ENCODE measurements around the gene TRIM38. TPM values are rescaled to one million over a fixed set of nuclear protein-coding genes. Genes with fewer than 3 reads are reported as not detected.
"Not testable (repeated sequence)": the region's sequence is repeated elsewhere in the genome, so short reads cannot be mapped to it uniquely, and the experiment has no call there.

Gene TRIM38
- polyA plus RNA-seq, 1 donor from 2014 or later: not detected

GRCh38 chr6:25946631-25947030, 16.0 kb upstream of the TRIM38 start:
- Histone ChIP-seq H3K27ac (ENCODE audit: low read length) (no peak overlapping the region), H3K4me2 (ENCODE audit: low read length) (no peak overlapping the region), H3K9me3 (ENCODE audit: low read length) (no peaks in the 10 kb centered on the region), H3K79me2 (replicated peaks; ENCODE audit: insufficient read depth, low read length) (no peaks in the 10 kb centered on the region), H3K9ac (ENCODE audit: low read length) (no peak overlapping the region), H3K4me3 (ENCODE audit: low read length) (no peak overlapping the region), H3K36me3 (ENCODE audit: insufficient read depth, low read length) (no peaks in the 10 kb centered on the region), H3K9me2 (ENCODE audit: insufficient read depth, low read length) (no peaks in the 10 kb centered on the region), H3K27me3 (ENCODE audit: insufficient read depth, low read depth, low read length) (no peaks in the 10 kb centered on the region), H3F3A (ENCODE audit: insufficient read depth, low read length, poor library complexity, severe bottlenecking) (no peaks in the 10 kb centered on the region), H2AFZ (ENCODE audit: low read depth, low read length) (no peak overlapping the region), H4K20me1 (ENCODE audit: insufficient read depth) (no peaks in the 10 kb centered on the region)
- TF ChIP-seq RAD21 (conservative IDR thresholded peaks at IDR 0.05): no peak
- no peak for TF ChIP-seq POLR2AphosphoS5 (IDR thresholded peaks at IDR 0.05)
- TF ChIP-seq TAF1 (IDR thresholded peaks at IDR 0.05; ENCODE audit: low read depth): no peak
- no peak for TF ChIP-seq REST (IDR thresholded peaks at IDR 0.05; ENCODE audit: borderline replicate concordance)
- TF ChIP-seq CTCF (IDR thresholded peaks at IDR 0.05; ENCODE audit: poor library complexity, severe bottlenecking): no peak
- TF ChIP-seq EZH2 (IDR thresholded peaks at IDR 0.05; ENCODE audit: borderline replicate concordance, insufficient read depth, low read length, poor library complexity, severe bottlenecking): no peak
- TF ChIP-seq SMC3 (conservative IDR thresholded peaks at IDR 0.05; ENCODE audit: poor library complexity): no peak
- TF ChIP-seq EP300 (conservative IDR thresholded peaks at IDR 0.05; ENCODE audit: poor library complexity, severe bottlenecking): no peak
- no peak for TF ChIP-seq MXI1 (conservative IDR thresholded peaks at IDR 0.05; ENCODE audit: poor library complexity, severe bottlenecking)

- H3K9me2 ChIP-seq (ENCODE audit: insufficient read depth, low read length); H3K4me2 ChIP-seq (ENCODE audit: low read length); H3F3A ChIP-seq (ENCODE audit: insufficient read depth, low read length, poor library complexity, severe bottlenecking); H4K20me1 ChIP-seq (ENCODE audit: insufficient read depth); H3K27ac ChIP-seq (ENCODE audit: low read length); H3K9ac ChIP-seq (ENCODE audit: low read length); H3K27me3 ChIP-seq (ENCODE audit: insufficient read depth, low read depth, low read length); H3K79me2 ChIP-seq (replicated peaks; ENCODE audit: insufficient read depth, low read length); H2AFZ ChIP-seq (ENCODE audit: low read depth, low read length); H3K9me3 ChIP-seq (ENCODE audit: low read length); H3K36me3 ChIP-seq (ENCODE audit: insufficient read depth, low read length); H3K4me3 ChIP-seq (ENCODE audit: low read length): not testable (repeated sequence)
Measured at GRCh38 chr6:25947492-25947891, 15.1 kb upstream of the TRIM38 start.

- no peak for TF ChIP-seq REST (IDR thresholded peaks at IDR 0.05; ENCODE audit: borderline replicate concordance)
- TF ChIP-seq TAF1 (IDR thresholded peaks at IDR 0.05; ENCODE audit: low read depth): no peak
- no peak for TF ChIP-seq EZH2 (IDR thresholded peaks at IDR 0.05; ENCODE audit: borderline replicate concordance, insufficient read depth, low read length, poor library complexity, severe bottlenecking)
- no peak for TF ChIP-seq CTCF (IDR thresholded peaks at IDR 0.05; ENCODE audit: poor library complexity, severe bottlenecking)
- TF ChIP-seq SMC3 (conservative IDR thresholded peaks at IDR 0.05; ENCODE audit: poor library complexity): no peak
- no peak for TF ChIP-seq POLR2AphosphoS5 (IDR thresholded peaks at IDR 0.05)
- no peak for TF ChIP-seq EP300 (conservative IDR thresholded peaks at IDR 0.05; ENCODE audit: poor library complexity, severe bottlenecking)
- no peak for TF ChIP-seq RAD21 (conservative IDR thresholded peaks at IDR 0.05)
- no peak for TF ChIP-seq MXI1 (conservative IDR thresholded peaks at IDR 0.05; ENCODE audit: poor library complexity, severe bottlenecking)
- Histone ChIP-seq H3K4me2 (ENCODE audit: low read length) (no peak overlapping the region), H3K36me3 (ENCODE audit: insufficient read depth, low read length) (no peaks in the 10 kb centered on the region), H3K27me3 (ENCODE audit: insufficient read depth, low read depth, low read length) (no peaks in the 10 kb centered on the region), H4K20me1 (ENCODE audit: insufficient read depth) (no peaks in the 10 kb centered on the region), H3F3A (ENCODE audit: insufficient read depth, low read length, poor library complexity, severe bottlenecking) (no peaks in the 10 kb centered on the region), H3K9ac (ENCODE audit: low read length) (no peak overlapping the region), H3K79me2 (replicated peaks; ENCODE audit: insufficient read depth, low read length) (no peaks in the 10 kb centered on the region), H3K9me3 (ENCODE audit: low read length) (no peaks in the 10 kb centered on the region), H2AFZ (ENCODE audit: low read depth, low read length) (no peak overlapping the region), H3K9me2 (ENCODE audit: insufficient read depth, low read length) (no peaks in the 10 kb centered on the region), H3K27ac (ENCODE audit: low read length) (no peak overlapping the region), H3K4me3 (ENCODE audit: low read length) (no peak overlapping the region)
Measured at GRCh38 chr6:25949695-25950094, 12.9 kb upstream of the TRIM38 start.

Data from neural cell (in vitro differentiated cells).